GM10266 (cell line): ENCODE measurements around the gene IPO11.

Experiments used
- DNase-seq: peaks from one replicate; pipeline ENCODE4 v3.0.0; 2012; ENCODE audit errors: extremely low spot score
- CTCF ChIP-seq: IDR thresholded peaks from 2 replicates; pipeline ENCODE4 v1.5.1; 2012; ENCODE audit warnings: mild to moderate bottlenecking, low read depth; ENCODE audit not compliant: control insufficient read depth, insufficient read depth; ENCODE audit errors: missing control alignments

The IPO11 gene

GRCh38 chr5:62475072-62475471 lies 62.5 kb downstream of the IPO11 start:
- no peak for DNase-seq
- no peak for TF ChIP-seq CTCF

- no peak for DNase-seq
- no peak for TF ChIP-seq CTCF
Observed at GRCh38 chr5:62477801-62478200, 65.2 kb downstream of the IPO11 start.

GRCh38 chr5:62483556-62483955 lies 71.0 kb downstream of the IPO11 start:
- no peak for TF ChIP-seq CTCF

GRCh38 chr5:62486672-62487071 lies 74.1 kb downstream of the IPO11 start:
- no peak for TF ChIP-seq CTCF

More at GRCh38 chr5:62483556-62483955, 71.0 kb downstream of the IPO11 start:
- no peak for DNase-seq

GRCh38 chr5:62488531-62488930 lies 76.0 kb downstream of the IPO11 start:
- DNase-seq: no peak

More at GRCh38 chr5:62486672-62487071, 74.1 kb downstream of the IPO11 start:
- no peak for DNase-seq

GRCh38 chr5:62489471-62489870 lies 76.9 kb downstream of the IPO11 start:
- DNase-seq: no peak
- TF ChIP-seq CTCF: no peak

More at GRCh38 chr5:62488531-62488930, 76.0 kb downstream of the IPO11 start:
- no peak for TF ChIP-seq CTCF

- TF ChIP-seq CTCF: no peak
- peak; percentile 7 for DNase-seq
Observed at GRCh38 chr5:62494772-62495171, 82.2 kb downstream of the IPO11 start.
